HFF-Myc (cell line): ENCODE data around the gene RITA1.
"Not testable (repeated sequence)": the region's sequence is repeated elsewhere in the genome, so short reads cannot be mapped to it uniquely, and the experiment has no call there.

Experiments
- DNase-seq: peaks from one replicate; pipeline ENCODE4 v3.0.0-alpha.2; 2011; ENCODE audit warnings: low read depth; ENCODE audit errors: extremely low read depth
- H3K4me3 ChIP-seq: replicated peaks from 2 replicates; pipeline ENCODE4 v1.5.1; 2011; ENCODE audit warnings: low read depth, mild to moderate bottlenecking, control low read depth, low read length
- CTCF ChIP-seq: IDR thresholded peaks from 2 replicates; pipeline ENCODE4 v1.5.1; 2012; ENCODE audit warnings: mild to moderate bottlenecking, low read depth, low read length, control low read depth; ENCODE audit errors: missing control alignments

RITA1 gene

GRCh38 chr12:113185180-113186032 is at the start of gene RITA1, which contains the start of gene DDX54:
TSS of gene RITA1 (plus strand) at chr12:113185721. CDS start at chr12:113186747, 1,026 bp downstream.
TSS of gene DDX54 (minus strand) at chr12:113185478. CDS start at chr12:113185451, 27 bp downstream.
- no peak for DNase-seq
- peak within 1 kb of the TSS; percentile 86 for H3K4me3 ChIP-seq
- no peak for TF ChIP-seq CTCF

GRCh38 chr12:113136128-113136989 is 49.2 kb upstream of the RITA1 start:
- TF ChIP-seq CTCF, result no peak
- H3K4me3 ChIP-seq, result no peak overlapping the region
- no peak for DNase-seq

DNA sequence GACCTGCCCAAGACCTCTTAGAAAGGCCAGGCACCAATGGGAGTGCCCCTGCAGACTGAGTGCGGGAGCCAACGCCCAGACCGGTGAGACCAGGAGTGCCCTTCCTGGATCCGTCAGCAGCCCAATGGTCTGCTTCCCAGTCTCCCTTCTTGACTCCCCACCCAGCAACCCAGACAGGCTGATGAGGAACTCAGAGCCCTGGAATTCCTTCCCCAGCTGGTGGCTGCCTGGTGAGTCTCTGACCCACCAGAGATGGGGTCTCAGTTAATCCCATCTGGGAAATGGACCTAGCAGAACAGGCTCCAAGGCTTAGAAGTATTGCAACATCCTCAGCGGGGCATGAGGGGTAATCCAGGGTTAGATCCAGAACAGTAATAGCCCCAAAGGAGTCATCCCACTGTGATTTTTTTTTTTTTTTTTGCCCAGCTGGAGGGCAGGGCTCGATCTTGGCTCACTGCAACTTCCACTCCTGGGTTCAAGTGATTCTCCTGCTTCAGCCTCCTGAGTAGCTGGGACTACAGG is 48.5 kb upstream of the RITA1 start:
- no peak for TF ChIP-seq CTCF
- no peak overlapping the region for H3K4me3 ChIP-seq
- DNase-seq, result no peak

DNA sequence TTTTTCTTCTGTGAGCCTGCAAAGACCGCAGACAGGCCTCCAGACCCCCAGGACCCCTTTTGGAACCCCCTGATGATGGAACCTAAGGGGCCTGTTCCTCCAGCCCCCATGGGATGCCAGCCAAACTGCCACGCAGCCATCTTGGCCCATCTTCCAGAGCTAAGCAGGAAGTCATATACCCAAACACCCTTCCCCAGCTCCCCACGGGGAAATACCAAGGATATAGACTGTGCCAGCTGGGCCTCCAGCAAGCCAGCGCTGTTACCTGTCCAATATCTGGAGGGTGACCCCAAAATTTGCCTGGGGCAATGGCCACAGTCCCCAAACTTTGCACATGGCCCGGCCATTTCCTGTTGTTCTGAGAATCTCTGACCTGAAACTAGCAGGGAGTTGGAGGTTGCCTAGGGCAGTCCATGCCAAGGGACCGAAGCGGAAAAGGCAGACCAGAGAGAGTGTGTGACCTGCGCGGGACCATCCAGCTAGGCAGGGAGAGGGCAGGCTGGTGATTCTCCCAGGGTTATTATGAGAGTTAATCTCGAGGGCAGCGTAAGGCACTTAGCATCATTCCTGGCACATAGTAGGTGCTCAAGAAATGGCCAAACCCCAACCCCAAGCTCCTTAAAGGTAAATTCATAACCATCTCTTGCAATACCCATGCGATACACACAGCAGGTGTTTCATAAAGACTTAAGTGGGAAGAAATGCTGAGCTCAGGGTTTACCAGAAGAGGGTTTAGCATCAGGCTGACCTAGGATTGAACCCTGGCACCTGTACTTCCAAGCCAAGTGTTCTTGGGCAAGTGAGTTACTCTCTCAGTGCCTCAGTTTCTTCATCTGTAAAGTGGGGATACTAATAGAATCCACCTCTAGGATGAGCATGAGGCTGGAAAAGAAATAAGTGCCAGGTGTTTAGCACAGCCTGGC is 47.4 kb upstream of the RITA1 start:
- TF ChIP-seq CTCF, result no peak
- no peak for DNase-seq
- no peak overlapping the region for H3K4me3 ChIP-seq

- no peak overlapping the region for H3K4me3 ChIP-seq
- no peak for DNase-seq
- TF ChIP-seq CTCF, result no peak
Measured at GRCh38 chr12:113138826-113139225, 46.7 kb upstream of the RITA1 start.

- no peak overlapping the region for H3K4me3 ChIP-seq
- no peak for TF ChIP-seq CTCF
- no peak for DNase-seq
Measured at GRCh38 chr12:113140706-113141105, 44.8 kb upstream of the RITA1 start.

DNA sequence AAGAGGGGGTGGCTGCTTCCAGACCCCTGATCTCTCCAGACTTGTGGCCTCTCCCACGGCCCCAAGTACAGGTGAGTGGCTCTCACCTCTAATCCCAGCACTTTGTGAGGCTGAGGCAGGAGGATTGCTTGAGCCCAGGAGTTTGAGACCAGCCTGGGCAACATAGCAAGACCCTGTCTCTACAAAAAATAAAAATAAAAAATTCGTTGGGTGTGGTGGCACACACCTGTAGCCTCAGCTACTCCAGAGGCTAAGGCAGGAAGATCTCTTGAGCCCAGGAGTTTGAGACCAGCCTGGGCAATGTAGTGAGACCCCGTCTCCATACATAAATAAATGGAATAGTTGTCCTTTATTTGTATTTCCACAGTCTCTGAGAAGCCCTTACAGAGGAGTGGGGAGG is 43.8 kb upstream of the RITA1 start:
- not testable (repeated sequence) for DNase-seq, H3K4me3 ChIP-seq
